IMR-90 (cell line): ENCODE measurements around the gene RAPGEF2.

Experiments used
- CEBPB ChIP-seq: IDR thresholded peaks from 2 replicates; pipeline ENCODE4 v1.6.1; 2012; ENCODE audit warnings: low read depth, low read length, improper control_type of control experiment
- CHD1 ChIP-seq: IDR thresholded peaks from 2 replicates; pipeline ENCODE4 v1.6.1; 2012; ENCODE audit warnings: low read depth, low read length, improper control_type of control experiment
- FOS ChIP-seq: fragments of 150-350 bp; IDR thresholded peaks from 2 replicates; pipeline ENCODE4 v1.6.1; 2016; ENCODE audit warnings: low read depth, low read length
- MAFK ChIP-seq: IDR thresholded peaks from 2 replicates; pipeline ENCODE4 v1.6.1; 2012; ENCODE audit warnings: low read depth, low read length, improper control_type of control experiment
- MXI1 ChIP-seq: IDR thresholded peaks from 2 replicates; pipeline ENCODE4 v1.6.1; 2012; ENCODE audit warnings: low read depth, mild to moderate bottlenecking, low read length, moderate library complexity, borderline replicate concordance
- POLR2A ChIP-seq: IDR thresholded peaks from 2 replicates; pipeline ENCODE4 v1.6.1; 2012; ENCODE audit warnings: mild to moderate bottlenecking, low read depth, low read length
- RAD21 ChIP-seq: IDR thresholded peaks from 2 replicates; pipeline ENCODE4 v1.6.1; 2012; ENCODE audit warnings: low read length, improper control_type of control experiment
- RCOR1 ChIP-seq: IDR thresholded peaks from 2 replicates; pipeline ENCODE4 v1.6.1; 2012; ENCODE audit warnings: mild to moderate bottlenecking, low read length, improper control_type of control experiment; ENCODE audit not compliant: insufficient replicate concordance
- RFX5 ChIP-seq: IDR thresholded peaks from 2 replicates; pipeline ENCODE4 v1.8.0; 2012; ENCODE audit warnings: low read depth, mild to moderate bottlenecking, low read length, moderate library complexity
- SMC3 ChIP-seq: fragments of 150-350 bp; IDR thresholded peaks from 2 replicates; pipeline ENCODE4 v1.6.1; 2016; ENCODE audit warnings: low read depth, mild to moderate bottlenecking, antibody characterized with exemption, low read length, moderate library complexity
- TF ChIP-seq, protein P1 (sequence below): fragments of 150-350 bp; IDR thresholded peaks from 2 replicates; pipeline ENCODE4 v1.6.1; 2017; ENCODE audit warnings: mild to moderate bottlenecking, antibody characterized with exemption, low read length, low read depth
- TF ChIP-seq, protein P2 (sequence below): conservative IDR thresholded peaks from 2 replicates; pipeline ENCODE4 v1.5.1; 2012; ENCODE audit warnings: mild to moderate bottlenecking, low read depth, low read length, improper control_type of control experiment
- TF ChIP-seq, protein P3 (sequence below): fragments of 150-350 bp; IDR thresholded peaks from 2 replicates; pipeline ENCODE4 v1.6.1; 2016; ENCODE audit warnings: low read depth, mild to moderate bottlenecking, low read length, moderate library complexity, borderline replicate concordance

DNA sequence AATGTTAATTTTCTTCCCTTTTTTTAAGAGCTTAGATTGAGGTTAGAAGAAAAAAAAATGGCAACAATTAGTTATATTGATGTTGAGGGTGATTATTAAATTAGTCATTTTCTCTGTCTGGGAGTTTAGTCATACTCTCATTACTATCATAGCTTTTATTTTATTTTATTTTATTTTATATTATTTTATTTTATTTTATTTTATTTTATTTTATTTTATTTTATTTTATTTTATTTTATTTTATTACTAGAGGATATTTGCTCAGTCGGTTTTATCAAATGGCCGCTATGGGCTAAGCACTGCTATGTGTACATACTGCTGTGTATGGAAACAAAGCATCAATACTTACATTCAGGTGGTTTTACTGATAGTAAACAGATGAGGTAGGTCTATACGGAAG is 239.5 kb downstream of the RAPGEF2 start:
- no peak for TF ChIP-seq POLR2A
- TF ChIP-seq, protein P1, sequence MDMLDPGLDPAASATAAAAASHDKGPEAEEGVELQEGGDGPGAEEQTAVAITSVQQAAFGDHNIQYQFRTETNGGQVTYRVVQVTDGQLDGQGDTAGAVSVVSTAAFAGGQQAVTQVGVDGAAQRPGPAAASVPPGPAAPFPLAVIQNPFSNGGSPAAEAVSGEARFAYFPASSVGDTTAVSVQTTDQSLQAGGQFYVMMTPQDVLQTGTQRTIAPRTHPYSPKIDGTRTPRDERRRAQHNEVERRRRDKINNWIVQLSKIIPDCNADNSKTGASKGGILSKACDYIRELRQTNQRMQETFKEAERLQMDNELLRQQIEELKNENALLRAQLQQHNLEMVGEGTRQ = no peak
- TF ChIP-seq, protein P2, sequence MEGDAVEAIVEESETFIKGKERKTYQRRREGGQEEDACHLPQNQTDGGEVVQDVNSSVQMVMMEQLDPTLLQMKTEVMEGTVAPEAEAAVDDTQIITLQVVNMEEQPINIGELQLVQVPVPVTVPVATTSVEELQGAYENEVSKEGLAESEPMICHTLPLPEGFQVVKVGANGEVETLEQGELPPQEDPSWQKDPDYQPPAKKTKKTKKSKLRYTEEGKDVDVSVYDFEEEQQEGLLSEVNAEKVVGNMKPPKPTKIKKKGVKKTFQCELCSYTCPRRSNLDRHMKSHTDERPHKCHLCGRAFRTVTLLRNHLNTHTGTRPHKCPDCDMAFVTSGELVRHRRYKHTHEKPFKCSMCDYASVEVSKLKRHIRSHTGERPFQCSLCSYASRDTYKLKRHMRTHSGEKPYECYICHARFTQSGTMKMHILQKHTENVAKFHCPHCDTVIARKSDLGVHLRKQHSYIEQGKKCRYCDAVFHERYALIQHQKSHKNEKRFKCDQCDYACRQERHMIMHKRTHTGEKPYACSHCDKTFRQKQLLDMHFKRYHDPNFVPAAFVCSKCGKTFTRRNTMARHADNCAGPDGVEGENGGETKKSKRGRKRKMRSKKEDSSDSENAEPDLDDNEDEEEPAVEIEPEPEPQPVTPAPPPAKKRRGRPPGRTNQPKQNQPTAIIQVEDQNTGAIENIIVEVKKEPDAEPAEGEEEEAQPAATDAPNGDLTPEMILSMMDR = no peak
- TF ChIP-seq RFX5 = no peak
- no peak for TF ChIP-seq CEBPB
- no peak for TF ChIP-seq SMC3
- no peak for TF ChIP-seq RCOR1
- TF ChIP-seq MXI1 = no peak
- TF ChIP-seq, protein P3, sequence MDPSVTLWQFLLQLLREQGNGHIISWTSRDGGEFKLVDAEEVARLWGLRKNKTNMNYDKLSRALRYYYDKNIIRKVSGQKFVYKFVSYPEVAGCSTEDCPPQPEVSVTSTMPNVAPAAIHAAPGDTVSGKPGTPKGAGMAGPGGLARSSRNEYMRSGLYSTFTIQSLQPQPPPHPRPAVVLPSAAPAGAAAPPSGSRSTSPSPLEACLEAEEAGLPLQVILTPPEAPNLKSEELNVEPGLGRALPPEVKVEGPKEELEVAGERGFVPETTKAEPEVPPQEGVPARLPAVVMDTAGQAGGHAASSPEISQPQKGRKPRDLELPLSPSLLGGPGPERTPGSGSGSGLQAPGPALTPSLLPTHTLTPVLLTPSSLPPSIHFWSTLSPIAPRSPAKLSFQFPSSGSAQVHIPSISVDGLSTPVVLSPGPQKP = no peak
- no peak for TF ChIP-seq MAFK
- no peak for TF ChIP-seq CHD1
- no peak for TF ChIP-seq RAD21
- no peak for TF ChIP-seq FOS
